ENCODE data around the gene EPN2. TPM values are rescaled to one million over a fixed set of nuclear protein-coding genes. Genes with fewer than 3 reads are reported as not detected.

EPN2 gene
- total RNA-seq, 2 experiments from 2014 or later, result 11.9 to 12.3 TPM

DNA sequence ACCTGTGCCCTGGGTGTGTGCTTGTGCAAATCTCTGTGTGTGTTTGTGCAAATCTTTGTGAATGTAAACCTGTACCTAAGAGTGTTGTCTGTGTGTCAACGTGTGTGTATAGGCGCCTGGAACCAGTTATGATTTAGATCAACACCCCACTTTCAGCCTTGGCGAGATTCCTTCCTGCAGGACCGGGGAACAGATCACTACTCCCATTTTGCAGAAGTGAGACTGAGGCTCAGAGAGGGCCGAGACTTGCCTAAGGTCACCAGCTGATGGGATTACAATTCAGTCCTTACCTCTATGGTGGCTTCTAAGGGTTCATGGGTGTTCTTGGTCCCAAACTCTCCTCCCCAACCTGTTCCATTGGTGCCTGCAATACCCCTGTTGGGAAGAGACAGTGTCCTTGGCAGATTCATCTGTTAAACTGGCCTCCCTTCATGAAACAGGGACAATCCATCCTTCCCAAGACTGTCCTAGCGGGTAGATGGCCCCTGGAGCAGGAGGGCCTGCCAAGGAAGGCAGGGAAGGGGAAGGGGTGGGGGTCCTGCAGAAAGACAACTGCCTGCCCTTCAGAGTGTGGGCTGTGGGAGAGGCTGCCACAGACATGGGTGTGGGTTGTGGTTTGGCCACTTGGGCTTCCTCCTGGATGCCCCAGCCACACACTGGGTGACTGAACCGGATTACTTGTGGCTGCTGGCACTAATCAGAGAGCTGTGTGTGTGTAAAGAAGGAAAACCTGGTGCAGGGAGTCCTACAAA is 134.3 kb downstream of the EPN2 start:
- CTCF ChIA-PET, result interaction anchor here (1.9 kb wide), 1 partner anchor 8 kb away, joined by 5 read pairs; the partner anchor contains the start of gene B9D1

DNA sequence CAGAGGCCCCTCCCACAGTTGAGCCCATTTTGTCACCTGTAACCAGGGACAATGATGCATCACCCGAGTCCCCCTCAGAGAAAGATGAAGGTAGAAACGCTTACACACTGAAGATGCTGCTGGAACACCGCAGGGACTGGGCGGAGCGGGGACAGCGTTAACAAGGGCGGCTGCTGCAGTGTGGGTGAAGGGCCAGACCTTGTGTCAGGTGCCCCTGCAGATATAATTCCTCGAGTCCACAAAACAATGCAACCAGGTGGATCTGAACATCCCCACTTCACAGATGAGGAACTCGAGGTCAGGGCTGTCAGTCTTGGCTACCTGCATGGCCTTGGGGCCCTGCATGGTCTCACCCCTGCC is 134.8 kb downstream of the EPN2 start:
- DNase-seq (no peak), ATAC-seq (ENCODE audit: poor library complexity) (no peak)
- intact Hi-C loops (cut with DNase I, micrococcal nuclease), result no loop called here
- POLR2A ChIA-PET, result no interaction called here
- no peaks in the 10 kb centered on the region for H3K36me3 Mint-ChIP-seq (ENCODE audit: low read depth)
- no peak overlapping the region for H3K27ac Mint-ChIP-seq
- H3K4me3 Mint-ChIP-seq, result peak overlapping the region; percentile 15
- H3K27me3 ChIP-seq (ENCODE audit: control insufficient read depth in 1 of 2, insufficient read depth in 2 of 2, low read length in 2 of 2), result no peaks in the 10 kb centered on the region
- H3K4me1 Mint-ChIP-seq (ENCODE audit: low read depth), result peaks cover 39% of the 10 kb centered on the region
- H3K4me3 ChIP-seq (ENCODE audit: low read length), result no peak overlapping the region
- no peaks in the 10 kb centered on the region for H3K9me3 ChIP-seq (ENCODE audit: control insufficient read depth in 1 of 2, insufficient read depth in 1 of 2, low read length in 2 of 2)
- CTCF ChIA-PET, result interaction anchor here (1.9 kb wide), 1 partner anchor 9 kb away, joined by 5 read pairs; the partner anchor contains the start of gene B9D1
- no peaks in the 10 kb centered on the region for H3K36me3 ChIP-seq (ENCODE audit: insufficient read depth, low read length)
- no peaks in the 10 kb centered on the region for H3K27me3 Mint-ChIP-seq
- H3K27ac ChIP-seq (ENCODE audit: low read depth in 1 of 2, low read length in 2 of 2), result no peak overlapping the region
- TF ChIP-seq, protein P1, sequence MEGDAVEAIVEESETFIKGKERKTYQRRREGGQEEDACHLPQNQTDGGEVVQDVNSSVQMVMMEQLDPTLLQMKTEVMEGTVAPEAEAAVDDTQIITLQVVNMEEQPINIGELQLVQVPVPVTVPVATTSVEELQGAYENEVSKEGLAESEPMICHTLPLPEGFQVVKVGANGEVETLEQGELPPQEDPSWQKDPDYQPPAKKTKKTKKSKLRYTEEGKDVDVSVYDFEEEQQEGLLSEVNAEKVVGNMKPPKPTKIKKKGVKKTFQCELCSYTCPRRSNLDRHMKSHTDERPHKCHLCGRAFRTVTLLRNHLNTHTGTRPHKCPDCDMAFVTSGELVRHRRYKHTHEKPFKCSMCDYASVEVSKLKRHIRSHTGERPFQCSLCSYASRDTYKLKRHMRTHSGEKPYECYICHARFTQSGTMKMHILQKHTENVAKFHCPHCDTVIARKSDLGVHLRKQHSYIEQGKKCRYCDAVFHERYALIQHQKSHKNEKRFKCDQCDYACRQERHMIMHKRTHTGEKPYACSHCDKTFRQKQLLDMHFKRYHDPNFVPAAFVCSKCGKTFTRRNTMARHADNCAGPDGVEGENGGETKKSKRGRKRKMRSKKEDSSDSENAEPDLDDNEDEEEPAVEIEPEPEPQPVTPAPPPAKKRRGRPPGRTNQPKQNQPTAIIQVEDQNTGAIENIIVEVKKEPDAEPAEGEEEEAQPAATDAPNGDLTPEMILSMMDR (IDR thresholded peaks at IDR 0.05), result no peak
- H3K9me3 Mint-ChIP-seq, result no peaks in the 10 kb centered on the region
- peaks cover 61% of the 10 kb centered on the region for H3K4me1 ChIP-seq (ENCODE audit: insufficient read depth, low read length)

More for the DNA sequence above, 134.3 kb downstream of the EPN2 start:
- Mint-ChIP-seq H3K4me3 (peak overlapping the region; percentile 27), H3K36me3 (ENCODE audit: low read depth) (no peaks in the 10 kb centered on the region), H3K27ac (peak overlapping the region; percentile 74), H3K4me1 (ENCODE audit: low read depth) (peaks cover 35% of the 10 kb centered on the region), H3K9me3 (no peaks in the 10 kb centered on the region), H3K27me3 (no peaks in the 10 kb centered on the region)
- Histone ChIP-seq H3K9me3 (ENCODE audit: control insufficient read depth in 1 of 2, insufficient read depth in 1 of 2, low read length in 2 of 2) (no peaks in the 10 kb centered on the region), H3K36me3 (ENCODE audit: insufficient read depth, low read length) (no peaks in the 10 kb centered on the region), H3K4me3 (ENCODE audit: low read length) (no peak overlapping the region), H3K27ac (ENCODE audit: low read depth in 1 of 2, low read length in 2 of 2) (peak overlapping the region in 1 of 2 donors; percentile 66), H3K27me3 (ENCODE audit: control insufficient read depth in 1 of 2, insufficient read depth in 2 of 2, low read length in 2 of 2) (no peaks in the 10 kb centered on the region), H3K4me1 (ENCODE audit: insufficient read depth, low read length) (peaks cover 56% of the 10 kb centered on the region)
- intact Hi-C loops (cut with DNase I, micrococcal nuclease), result no loop called here
- TF ChIP-seq, protein P1 (IDR thresholded peaks at IDR 0.05), result no peak
- POLR2A ChIA-PET, result no interaction called here
- DNase-seq (peak in 2 of 14 experiments; percentile 32 to 45), ATAC-seq (ENCODE audit: poor library complexity) (no peak)

DNA sequence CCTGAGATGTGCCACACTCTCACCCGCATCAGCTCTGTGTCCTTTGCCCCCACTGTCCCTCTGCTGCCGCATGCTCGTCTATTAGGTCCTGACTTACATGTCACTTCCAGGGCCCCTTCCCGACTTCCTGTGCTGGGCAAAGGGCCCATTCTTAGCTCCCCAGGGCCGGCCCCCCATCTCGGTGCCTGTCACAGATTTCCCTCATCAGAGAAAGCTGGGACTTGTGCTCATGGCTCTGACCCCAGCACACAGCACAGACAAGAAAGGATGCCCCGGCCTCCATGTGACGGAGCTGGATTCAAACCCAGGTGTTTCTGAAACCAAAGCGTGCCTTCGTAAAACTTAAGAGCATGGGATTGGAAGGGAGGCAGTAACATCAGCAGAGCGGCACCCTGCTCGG is 135.3 kb downstream of the EPN2 start:
- DNase-seq, result peak in 1 of 14 experiments; percentile 9
- Histone ChIP-seq H3K4me3 (ENCODE audit: low read length) (no peak overlapping the region), H3K27me3 (ENCODE audit: control insufficient read depth in 1 of 2, insufficient read depth in 2 of 2, low read length in 2 of 2) (no peaks in the 10 kb centered on the region), H3K36me3 (ENCODE audit: insufficient read depth, low read length) (no peaks in the 10 kb centered on the region), H3K9me3 (ENCODE audit: control insufficient read depth in 1 of 2, insufficient read depth in 1 of 2, low read length in 2 of 2) (no peaks in the 10 kb centered on the region), H3K4me1 (ENCODE audit: insufficient read depth, low read length) (peaks cover 66% of the 10 kb centered on the region), H3K27ac (ENCODE audit: low read depth in 1 of 2, low read length in 2 of 2) (no peak overlapping the region)
- H3K4me3 Mint-ChIP-seq, result peak overlapping the region; percentile 15
- intact Hi-C loops (cut with DNase I, micrococcal nuclease), result no loop called here
- H3K27me3 Mint-ChIP-seq, result no peaks in the 10 kb centered on the region
- H3K36me3 Mint-ChIP-seq (ENCODE audit: low read depth), result peaks cover 2% of the 10 kb centered on the region
- ATAC-seq (ENCODE audit: poor library complexity), result no peak
- no peak overlapping the region for H3K27ac Mint-ChIP-seq
- TF ChIP-seq, protein P1 (IDR thresholded peaks at IDR 0.05), result no peak
- CTCF ChIA-PET, result interaction anchor here (1.9 kb wide), 1 partner anchor 9 kb away, joined by 5 read pairs; the partner anchor contains the start of gene B9D1
- H3K9me3 Mint-ChIP-seq, result no peaks in the 10 kb centered on the region
- H3K4me1 Mint-ChIP-seq (ENCODE audit: low read depth), result peaks cover 43% of the 10 kb centered on the region
- POLR2A ChIA-PET, result no interaction called here
